ENCODE data around the gene VPS35L. TPM values are rescaled to one million over a fixed set of nuclear protein-coding genes. Genes with fewer than 3 reads are reported as not detected.
"Not testable (repeated sequence)": the region's sequence is repeated elsewhere in the genome, so short reads cannot be mapped to it uniquely, and the experiment has no call there.

Gene VPS35L
- total RNA-seq, 1 experiment from 2014 or later, result 5.4 TPM

DNA sequence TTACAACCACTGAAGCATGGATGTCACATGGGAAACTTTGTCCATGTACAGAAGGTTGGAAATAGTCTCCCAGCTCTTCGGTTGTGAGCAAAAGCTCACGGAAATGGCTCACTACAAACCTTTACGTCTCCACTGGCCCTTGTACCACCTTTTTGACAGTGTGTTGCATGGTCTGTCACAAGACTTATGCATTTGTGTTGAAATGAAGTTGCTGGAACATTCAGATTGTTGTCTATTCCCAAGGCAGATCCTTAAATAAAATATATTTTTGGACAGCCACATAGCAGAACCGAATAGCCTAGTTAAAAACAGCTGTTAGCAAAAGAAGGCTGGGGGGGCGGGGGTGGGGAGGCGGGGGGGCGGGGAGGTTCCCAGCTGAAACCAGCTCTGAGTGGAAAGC lies 123.3 kb downstream of the VPS35L start:
- Histone ChIP-seq H3K27me3 (replicated peaks; ENCODE audit: control insufficient read depth, insufficient read depth, low read length) (no peaks in the 10 kb centered on the region), H3K4me3 (ENCODE audit: low read depth, low read length) (no peak overlapping the region), H3K36me3 (ENCODE audit: control insufficient read depth, insufficient read depth, low read length) (no peaks in the 10 kb centered on the region), H3K4me1 (no peaks in the 10 kb centered on the region), H3K9me3 (no peaks in the 10 kb centered on the region)
- CTCF ChIA-PET, result no interaction called here
- H3K27ac Mint-ChIP-seq (ENCODE audit: unreplicated experiment), result no peak overlapping the region
- H3K4me1 Mint-ChIP-seq (ENCODE audit: low read depth, unreplicated experiment), result no peaks in the 10 kb centered on the region
- H3K4me3 Mint-ChIP-seq (ENCODE audit: unreplicated experiment), result no peak overlapping the region
- DNase-seq, result no peak
- POLR2A ChIA-PET, result no interaction called here
- no TSS peak for BruUV-seq (replicated peaks)
- intact Hi-C loops (cut with micrococcal nuclease; ENCODE audit: unreplicated experiment), result no loop called here
- H3K36me3 Mint-ChIP-seq (ENCODE audit: insufficient read depth, unreplicated experiment), result no peaks in the 10 kb centered on the region
- no peaks in the 10 kb centered on the region for H3K27me3 Mint-ChIP-seq (ENCODE audit: insufficient read depth, unreplicated experiment)
- TF ChIP-seq, protein P1, sequence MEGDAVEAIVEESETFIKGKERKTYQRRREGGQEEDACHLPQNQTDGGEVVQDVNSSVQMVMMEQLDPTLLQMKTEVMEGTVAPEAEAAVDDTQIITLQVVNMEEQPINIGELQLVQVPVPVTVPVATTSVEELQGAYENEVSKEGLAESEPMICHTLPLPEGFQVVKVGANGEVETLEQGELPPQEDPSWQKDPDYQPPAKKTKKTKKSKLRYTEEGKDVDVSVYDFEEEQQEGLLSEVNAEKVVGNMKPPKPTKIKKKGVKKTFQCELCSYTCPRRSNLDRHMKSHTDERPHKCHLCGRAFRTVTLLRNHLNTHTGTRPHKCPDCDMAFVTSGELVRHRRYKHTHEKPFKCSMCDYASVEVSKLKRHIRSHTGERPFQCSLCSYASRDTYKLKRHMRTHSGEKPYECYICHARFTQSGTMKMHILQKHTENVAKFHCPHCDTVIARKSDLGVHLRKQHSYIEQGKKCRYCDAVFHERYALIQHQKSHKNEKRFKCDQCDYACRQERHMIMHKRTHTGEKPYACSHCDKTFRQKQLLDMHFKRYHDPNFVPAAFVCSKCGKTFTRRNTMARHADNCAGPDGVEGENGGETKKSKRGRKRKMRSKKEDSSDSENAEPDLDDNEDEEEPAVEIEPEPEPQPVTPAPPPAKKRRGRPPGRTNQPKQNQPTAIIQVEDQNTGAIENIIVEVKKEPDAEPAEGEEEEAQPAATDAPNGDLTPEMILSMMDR (IDR thresholded peaks at IDR 0.05; ENCODE audit: insufficient read depth in 1 of 2, low read depth in 1 of 2, low read length in 1 of 2, severe bottlenecking in 1 of 2, unreplicated experiment in 1 of 2), result no peak
- no peaks in the 10 kb centered on the region for H3K9me3 Mint-ChIP-seq (ENCODE audit: unreplicated experiment)

DNA sequence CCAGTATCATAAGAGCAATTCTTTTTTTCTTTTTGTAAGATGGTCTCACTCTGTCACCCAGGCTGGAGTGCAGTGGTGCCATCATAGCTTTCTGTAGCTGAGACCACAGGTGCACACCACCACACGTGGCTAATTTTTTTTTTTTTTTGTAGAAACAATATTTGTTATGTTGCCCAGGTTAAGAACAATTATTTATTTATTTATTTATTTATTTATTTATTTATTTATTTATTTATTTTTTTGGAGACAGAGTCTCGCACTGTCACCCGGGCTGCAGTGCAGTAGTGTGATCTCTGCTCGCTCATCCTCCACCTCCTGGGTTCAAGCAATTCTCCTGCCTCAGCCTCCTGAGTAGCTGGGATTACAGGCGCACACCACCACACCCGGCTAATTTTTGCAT lies 123.8 kb downstream of the VPS35L start:
- H3K4me3 ChIP-seq (ENCODE audit: low read depth, low read length); H3K4me3 Mint-ChIP-seq (ENCODE audit: unreplicated experiment); CTCF ChIA-PET; BruUV-seq (replicated peaks); H3K27me3 ChIP-seq (replicated peaks; ENCODE audit: control insufficient read depth, insufficient read depth, low read length); intact Hi-C loops (cut with micrococcal nuclease; ENCODE audit: unreplicated experiment); H3K27me3 Mint-ChIP-seq (ENCODE audit: insufficient read depth, unreplicated experiment); H3K36me3 ChIP-seq (ENCODE audit: control insufficient read depth, insufficient read depth, low read length); H3K4me1 ChIP-seq; H3K9me3 ChIP-seq; DNase-seq; H3K9me3 Mint-ChIP-seq (ENCODE audit: unreplicated experiment); H3K4me1 Mint-ChIP-seq (ENCODE audit: low read depth, unreplicated experiment); H3K27ac Mint-ChIP-seq (ENCODE audit: unreplicated experiment); POLR2A ChIA-PET; H3K36me3 Mint-ChIP-seq (ENCODE audit: insufficient read depth, unreplicated experiment): not testable (repeated sequence)

DNA sequence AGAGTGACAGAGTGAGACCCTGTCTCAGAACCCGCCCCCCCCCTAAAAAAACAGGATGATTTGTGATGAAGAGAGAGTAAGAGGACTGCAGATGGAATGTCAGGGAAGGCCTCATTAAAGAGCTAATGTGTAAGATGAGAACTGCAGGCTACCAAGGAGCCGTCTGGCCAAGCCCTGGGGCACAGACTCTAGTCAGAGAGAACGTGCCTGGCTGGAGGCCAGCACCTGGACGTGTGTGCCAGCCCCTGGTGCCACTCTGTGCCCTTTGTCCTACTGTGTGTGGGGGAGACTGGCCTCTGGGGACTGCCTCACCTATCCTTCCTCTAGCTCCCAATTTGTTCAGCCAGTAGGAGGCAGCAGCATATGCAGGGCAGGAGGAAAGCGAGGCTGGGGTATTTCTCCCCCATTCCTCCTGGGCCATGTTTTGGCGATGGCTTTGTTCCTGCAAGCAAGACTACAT lies 125.4 kb downstream of the VPS35L start:
- Histone ChIP-seq H3K4me3 (ENCODE audit: low read depth, low read length) (no peak overlapping the region), H3K4me1 (no peaks in the 10 kb centered on the region), H3K27me3 (replicated peaks; ENCODE audit: control insufficient read depth, insufficient read depth, low read length) (no peaks in the 10 kb centered on the region), H3K36me3 (ENCODE audit: control insufficient read depth, insufficient read depth, low read length) (no peaks in the 10 kb centered on the region), H3K9me3 (no peaks in the 10 kb centered on the region)
- ChIA-PET CTCF (interaction anchor here (0.6 to 0.7 kb wide), 3 partner anchors 49 to 619 kb away, joined by 3 to 5 read pairs (median 3); no protein-coding TSS in a partner anchor), POLR2A (interaction anchor here (0.6 kb wide), 1 partner anchor 75 kb away, joined by 4 read pairs; no protein-coding TSS in a partner anchor)
- Mint-ChIP-seq H3K27ac (ENCODE audit: unreplicated experiment) (no peak overlapping the region), H3K4me1 (ENCODE audit: low read depth, unreplicated experiment) (no peaks in the 10 kb centered on the region), H3K36me3 (ENCODE audit: insufficient read depth, unreplicated experiment) (no peaks in the 10 kb centered on the region), H3K4me3 (ENCODE audit: unreplicated experiment) (no peak overlapping the region), H3K27me3 (ENCODE audit: insufficient read depth, unreplicated experiment) (no peaks in the 10 kb centered on the region), H3K9me3 (ENCODE audit: unreplicated experiment) (no peaks in the 10 kb centered on the region)
- no peak for DNase-seq
- BruUV-seq (replicated peaks), result no TSS peak
- TF ChIP-seq, protein P1 (IDR thresholded peaks at IDR 0.05; ENCODE audit: insufficient read depth in 1 of 2, low read depth in 1 of 2, low read length in 1 of 2, severe bottlenecking in 1 of 2, unreplicated experiment in 1 of 2), result no peak
- intact Hi-C loops (cut with micrococcal nuclease; ENCODE audit: unreplicated experiment), result no loop called here

DNA sequence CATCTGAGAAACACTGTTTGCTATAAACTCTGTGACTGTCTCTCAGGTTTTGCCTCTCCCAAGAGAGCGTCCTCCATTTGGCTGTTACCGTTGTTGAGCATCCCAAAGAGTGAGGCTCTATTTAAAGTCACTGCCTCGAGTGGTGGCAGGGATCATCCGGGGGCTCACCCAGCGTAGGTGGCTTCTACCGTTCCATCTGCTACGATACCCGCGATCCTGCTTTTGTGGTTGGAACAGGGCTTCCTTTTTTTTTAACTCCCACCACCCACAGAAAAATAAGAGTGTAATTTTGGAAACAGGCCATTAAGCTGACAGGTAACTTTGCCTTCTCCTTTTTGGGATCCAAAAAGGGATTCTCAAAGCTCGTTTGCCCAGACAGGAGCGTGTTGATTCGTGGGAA lies 126.1 kb downstream of the VPS35L start:
- Histone ChIP-seq H3K36me3 (ENCODE audit: control insufficient read depth, insufficient read depth, low read length) (no peaks in the 10 kb centered on the region), H3K4me1 (no peaks in the 10 kb centered on the region), H3K4me3 (ENCODE audit: low read depth, low read length) (no peak overlapping the region), H3K27me3 (replicated peaks; ENCODE audit: control insufficient read depth, insufficient read depth, low read length) (no peaks in the 10 kb centered on the region), H3K9me3 (no peaks in the 10 kb centered on the region)
- no peak for DNase-seq
- no peak overlapping the region for H3K4me3 Mint-ChIP-seq (ENCODE audit: unreplicated experiment)
- H3K27me3 Mint-ChIP-seq (ENCODE audit: insufficient read depth, unreplicated experiment), result no peaks in the 10 kb centered on the region
- H3K27ac Mint-ChIP-seq (ENCODE audit: unreplicated experiment), result no peak overlapping the region
- POLR2A ChIA-PET, result no interaction called here
- no TSS peak for BruUV-seq (replicated peaks)
- intact Hi-C loops (cut with micrococcal nuclease; ENCODE audit: unreplicated experiment), result no loop called here
- TF ChIP-seq, protein P1 (IDR thresholded peaks at IDR 0.05; ENCODE audit: insufficient read depth in 1 of 2, low read depth in 1 of 2, low read length in 1 of 2, severe bottlenecking in 1 of 2, unreplicated experiment in 1 of 2), result no peak
- H3K9me3 Mint-ChIP-seq (ENCODE audit: unreplicated experiment), result no peaks in the 10 kb centered on the region
- H3K4me1 Mint-ChIP-seq (ENCODE audit: low read depth, unreplicated experiment), result no peaks in the 10 kb centered on the region
- CTCF ChIA-PET, result no interaction called here
- H3K36me3 Mint-ChIP-seq (ENCODE audit: insufficient read depth, unreplicated experiment), result no peaks in the 10 kb centered on the region

Data from Caco-2 (cell line).